ENCODE measurements around the gene CSTPP1. TPM values are rescaled to one million over a fixed set of nuclear protein-coding genes. Genes with fewer than 3 reads are reported as not detected.

The CSTPP1 gene
- total and polyA plus RNA-seq, 2 of the 8 experiments (the other 6 are each of a cell fraction or from before 2014, with no cell fraction given) = 24.2 to 28.7 TPM

DNA sequence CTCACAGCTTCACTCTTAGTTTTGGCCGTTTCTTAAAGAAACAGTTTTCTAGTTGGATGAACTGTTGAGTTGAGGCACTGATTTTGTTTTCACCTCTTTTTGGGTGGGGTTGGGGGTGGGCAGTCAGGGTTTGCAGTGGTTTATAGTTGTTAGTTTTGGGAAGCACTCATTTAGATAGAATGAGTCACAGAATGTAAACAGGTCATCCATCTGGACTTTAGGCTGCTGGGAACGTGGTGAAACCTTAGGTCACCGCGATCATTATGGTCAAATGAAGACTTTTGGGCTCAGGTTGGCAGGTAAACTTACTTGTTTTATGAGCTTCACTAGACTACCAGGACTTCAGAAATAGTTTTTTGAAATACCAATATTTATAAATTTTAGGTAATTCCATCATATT is 48.4 kb downstream of the CSTPP1 start:
- H3K27me3 ChIP-seq (replicated peaks in 1 of 4; ENCODE audit: control insufficient read depth in 3 of 4, extremely low read depth in 1 of 4, insufficient read depth in 3 of 4, low read length in 3 of 4) = no peaks in the 10 kb centered on the region
- H4K20me1 ChIP-seq (replicated peaks in 1 of 2; ENCODE audit: control insufficient read depth in 1 of 2, insufficient read depth in 2 of 2, low read length in 2 of 2) = no peaks in the 10 kb centered on the region
- H3K4me3 ChIP-seq (ENCODE audit: extremely low read depth in 1 of 4, insufficient read depth in 2 of 4, low read depth in 3 of 4, low read length in 4 of 4) = no peak overlapping the region
- no peak overlapping the region for H2BK120ac ChIP-seq (replicated peaks; ENCODE audit: low read depth, low read length)
- H3K27ac ChIP-seq (ENCODE audit: low read depth, low read length) = no peak overlapping the region
- 93% methylated on average over 4 of the region's 4 CpGs; no CpG with 5 or more reads in 1 of the 2 experiments for WGBS, 2 experiments (ENCODE audit: extremely low coverage in 1 of 2, insufficient coverage in 1 of 2, insufficient read length in 1 of 2, insufficient replicate concordance in 2 of 2, low coverage in 1 of 2, low lambda C conversion rate in 2 of 2, missing lambda C conversion rate in 1 of 2)
- no peak for DNase-seq (ENCODE audit: low read depth in 1 of 2, low spot score in 2 of 2)
- no peak overlapping the region for H3K14ac ChIP-seq (ENCODE audit: insufficient read length)
- CTCF ChIA-PET (ENCODE audit: partially characterized antibody) = interaction anchor here (0.6 to 5.8 kb wide), 6 partner anchors 15 to 169 kb away, joined by 3 to 39 read pairs (median 4); no protein-coding TSS in a partner anchor
- H4K5ac ChIP-seq (ENCODE audit: insufficient read length, low read depth, low read length) = no peak overlapping the region
- H4K91ac ChIP-seq (replicated peaks; ENCODE audit: insufficient read length, low read length) = no peak overlapping the region
- no peak overlapping the region for H2BK15ac ChIP-seq (ENCODE audit: low read length)
- no peaks in the 10 kb centered on the region for H3K79me1 ChIP-seq (ENCODE audit: low read depth, low read length)
- no peak overlapping the region for H3K18ac ChIP-seq (ENCODE audit: extremely low read depth, low read length)
- H3K4ac ChIP-seq (replicated peaks; ENCODE audit: insufficient read length, low read depth, low read length) = no peak overlapping the region
- H3K23me2 ChIP-seq (ENCODE audit: low read depth, low read length) = no peaks in the 10 kb centered on the region
- H2BK20ac ChIP-seq (ENCODE audit: low read length) = no peak overlapping the region
- H2BK12ac ChIP-seq (ENCODE audit: low read depth, low read length) = no peak overlapping the region
- no peak overlapping the region for H3K9ac ChIP-seq (replicated peaks in 1 of 4; ENCODE audit: extremely low read depth in 1 of 4, low read depth in 3 of 4, low read length in 3 of 4)
- no peak for FAIRE-seq
- H2BK5ac ChIP-seq (ENCODE audit: low read depth, low read length) = no peak overlapping the region
- H3K9me3 ChIP-seq (ENCODE audit: insufficient read depth in 2 of 2, low read depth in 1 of 2, low read length in 1 of 2) = no peaks in the 10 kb centered on the region
- H2AK5ac ChIP-seq (ENCODE audit: low read depth, low read length) = no peak overlapping the region
- TF ChIP-seq HDAC2 (IDR thresholded peaks at IDR 0.05; ENCODE audit: borderline replicate concordance in 1 of 2, low read depth in 2 of 2, low read length in 2 of 2) (no peak), SIRT6 (IDR thresholded peaks at IDR 0.05; ENCODE audit: low read length) (no peak), HDAC6 (IDR thresholded peaks at IDR 0.05; ENCODE audit: low read depth, low read length) (no peak), CEBPB (IDR thresholded peaks at IDR 0.05; ENCODE audit: low read depth, low read length) (no peak), TEAD4 (IDR thresholded peaks at IDR 0.05; ENCODE audit: low read depth, low read length) (no peak), EGR1 (IDR thresholded peaks at IDR 0.05; ENCODE audit: borderline replicate concordance, low read depth, low read length) (no peak), FOSL1 (IDR thresholded peaks at IDR 0.05; ENCODE audit: insufficient read depth, low read depth, low read length) (no peak), YY1 (IDR thresholded peaks at IDR 0.05; ENCODE audit: low read depth, low read length) (no peak), CHD1 (IDR thresholded peaks at IDR 0.05; ENCODE audit: low read depth, low read length) (no peak), SIN3A (conservative IDR thresholded peaks at IDR 0.05 in 1 of 2, IDR thresholded peaks at IDR 0.05 in 1 of 2; ENCODE audit: low read depth in 1 of 2, low read length in 2 of 2) (no peak), TAF1 (IDR thresholded peaks at IDR 0.05; ENCODE audit: low read depth, low read length) (no peak), JUND (IDR thresholded peaks at IDR 0.05; ENCODE audit: low read length) (no peak)
- POLR2A ChIA-PET (ENCODE audit: partially characterized antibody) = interaction anchor here (1.1 kb wide), 1 partner anchor 8 kb away, joined by 3 read pairs; no protein-coding TSS in a partner anchor
- peaks cover 0 to 2% (median 0%) of the 10 kb centered on the region in 4 experiments; a peak in 1 of 7 replicates for H3K4me1 ChIP-seq (replicated peaks in 1 of 4; ENCODE audit: control insufficient read depth in 3 of 4, insufficient read depth in 4 of 4, low read length in 3 of 4)
- no peak overlapping the region for H3K23ac ChIP-seq (ENCODE audit: insufficient read length)
- no peak overlapping the region for H4K8ac ChIP-seq (ENCODE audit: extremely low read depth, insufficient read depth, low read length)
- peaks cover 0 to 6% (median 1%) of the 10 kb centered on the region in 4 experiments; a peak in 1 of 8 replicates for H3K36me3 ChIP-seq (ENCODE audit: control insufficient read depth in 2 of 4, insufficient read depth in 4 of 4, low read length in 3 of 4)
- no peaks in the 10 kb centered on the region for H3K79me2 ChIP-seq (ENCODE audit: control insufficient read depth in 1 of 2, insufficient read depth in 2 of 2, low read length in 2 of 2)
- H2AFZ ChIP-seq (ENCODE audit: low read length) = no peak overlapping the region
- no peak overlapping the region for H3K56ac ChIP-seq (replicated peaks; ENCODE audit: insufficient read length, low read depth, low read length)
- no peak overlapping the region for H3K4me2 ChIP-seq (ENCODE audit: insufficient read depth in 1 of 2, low read depth in 2 of 2, low read length in 2 of 2)
